ENCODE measurements around the gene NUCB1.

The NUCB1 gene

GRCh38 chr19:48928164-48929025 is 28.3 kb downstream of the NUCB1 start:
- DNase-seq (ENCODE audit: insufficient read length, low spot score) = no peak

GRCh38 chr19:48933382-48933932 is 33.3 kb downstream of the NUCB1 start, which contains the start of gene DHDH:
TSS of gene DHDH (plus strand) at chr19:48933699. CDS start at chr19:48933722, 23 bp downstream.
- FAIRE-seq (peak; percentile 88), DNase-seq (ENCODE audit: insufficient read length, low spot score) (peak; percentile 74)

More at GRCh38 chr19:48928164-48929025, 28.3 kb downstream of the NUCB1 start:
- no peak for FAIRE-seq

- no peak for DNase-seq (ENCODE audit: insufficient read length, low spot score)
- FAIRE-seq = no peak
These were observed 34.7 kb downstream of the NUCB1 start for GRCh38 chr19:48934837-48935236.

- no peak for DNase-seq (ENCODE audit: insufficient read length, low spot score)
- FAIRE-seq = no peak
These were observed 35.8 kb downstream of the NUCB1 start for GRCh38 chr19:48935864-48936263.

GRCh38 chr19:48938256-48938655 is 38.1 kb downstream of the NUCB1 start:
- no peak for FAIRE-seq
- DNase-seq (ENCODE audit: insufficient read length, low spot score) = no peak

GRCh38 chr19:48940902-48941301 is 40.8 kb downstream of the NUCB1 start:
- no peak for FAIRE-seq
- DNase-seq (ENCODE audit: insufficient read length, low spot score) = no peak

GRCh38 chr19:48943081-48943480 is 43.0 kb downstream of the NUCB1 start:
- no peak for FAIRE-seq
- DNase-seq (ENCODE audit: insufficient read length, low spot score) = no peak

GRCh38 chr19:48945415-48945814 is 45.3 kb downstream of the NUCB1 start:
- DNase-seq (ENCODE audit: insufficient read length, low spot score) = no peak

GRCh38 chr19:48945817-48946216 is 45.7 kb downstream of the NUCB1 start:
- FAIRE-seq (no peak), DNase-seq (ENCODE audit: insufficient read length, low spot score) (no peak)

More at GRCh38 chr19:48945415-48945814, 45.3 kb downstream of the NUCB1 start:
- FAIRE-seq = no peak

- FAIRE-seq = no peak
- DNase-seq (ENCODE audit: insufficient read length, low spot score) = no peak
These were observed 46.5 kb downstream of the NUCB1 start for GRCh38 chr19:48946463-48947257.

GRCh38 chr19:48947258-48947542 is 47.1 kb downstream of the NUCB1 start:
- FAIRE-seq = no peak
- no peak for DNase-seq (ENCODE audit: insufficient read length, low spot score)

GRCh38 chr19:48950159-48950558 is 50.0 kb downstream of the NUCB1 start:
- no peak for FAIRE-seq
- DNase-seq (ENCODE audit: insufficient read length, low spot score) = no peak

- FAIRE-seq = no peak
- DNase-seq (ENCODE audit: insufficient read length, low spot score) = no peak
These were observed 50.9 kb downstream of the NUCB1 start for GRCh38 chr19:48950830-48951519.

GRCh38 chr19:48953141-48953540 is 53.0 kb downstream of the NUCB1 start:
- DNase-seq (ENCODE audit: insufficient read length, low spot score) = no peak
- FAIRE-seq = no peak

GRCh38 chr19:48953990-48954594 is 54.0 kb downstream of the NUCB1 start:
- DNase-seq (ENCODE audit: insufficient read length, low spot score) (no peak), FAIRE-seq (no peak)

- peak; percentile 92 for DNase-seq (ENCODE audit: insufficient read length, low spot score)
- peak; percentile 93 for FAIRE-seq
These were observed 54.6 kb downstream of the NUCB1 start, which contains the start of gene BAX for GRCh38 chr19:48954595-48955307. TSS of gene BAX (plus strand) at chr19:48954875. CDS start at chr19:48954929, 54 bp downstream.

GRCh38 chr19:48955308-48955958 is 55.3 kb downstream of the NUCB1 start:
- FAIRE-seq (peak; percentile 45), DNase-seq (ENCODE audit: insufficient read length, low spot score) (no peak)

GRCh38 chr19:48958006-48958405 is 57.9 kb downstream of the NUCB1 start:
- FAIRE-seq (no peak), DNase-seq (ENCODE audit: insufficient read length, low spot score) (no peak)
